ENCODE results near the gene STPG3. TPM values are rescaled to one million over a fixed set of nuclear protein-coding genes. Genes with fewer than 3 reads are reported as not detected.
A peak's percentile ranks its signal among the peaks of the same experiment; 100 is the strongest.
"Not testable (repeated sequence)": the region's sequence is repeated elsewhere in the genome, so short reads cannot be mapped to it uniquely, and the experiment has no call there.

STPG3 gene
- total and polyA plus RNA-seq, 10 donors: not detected

DNA sequence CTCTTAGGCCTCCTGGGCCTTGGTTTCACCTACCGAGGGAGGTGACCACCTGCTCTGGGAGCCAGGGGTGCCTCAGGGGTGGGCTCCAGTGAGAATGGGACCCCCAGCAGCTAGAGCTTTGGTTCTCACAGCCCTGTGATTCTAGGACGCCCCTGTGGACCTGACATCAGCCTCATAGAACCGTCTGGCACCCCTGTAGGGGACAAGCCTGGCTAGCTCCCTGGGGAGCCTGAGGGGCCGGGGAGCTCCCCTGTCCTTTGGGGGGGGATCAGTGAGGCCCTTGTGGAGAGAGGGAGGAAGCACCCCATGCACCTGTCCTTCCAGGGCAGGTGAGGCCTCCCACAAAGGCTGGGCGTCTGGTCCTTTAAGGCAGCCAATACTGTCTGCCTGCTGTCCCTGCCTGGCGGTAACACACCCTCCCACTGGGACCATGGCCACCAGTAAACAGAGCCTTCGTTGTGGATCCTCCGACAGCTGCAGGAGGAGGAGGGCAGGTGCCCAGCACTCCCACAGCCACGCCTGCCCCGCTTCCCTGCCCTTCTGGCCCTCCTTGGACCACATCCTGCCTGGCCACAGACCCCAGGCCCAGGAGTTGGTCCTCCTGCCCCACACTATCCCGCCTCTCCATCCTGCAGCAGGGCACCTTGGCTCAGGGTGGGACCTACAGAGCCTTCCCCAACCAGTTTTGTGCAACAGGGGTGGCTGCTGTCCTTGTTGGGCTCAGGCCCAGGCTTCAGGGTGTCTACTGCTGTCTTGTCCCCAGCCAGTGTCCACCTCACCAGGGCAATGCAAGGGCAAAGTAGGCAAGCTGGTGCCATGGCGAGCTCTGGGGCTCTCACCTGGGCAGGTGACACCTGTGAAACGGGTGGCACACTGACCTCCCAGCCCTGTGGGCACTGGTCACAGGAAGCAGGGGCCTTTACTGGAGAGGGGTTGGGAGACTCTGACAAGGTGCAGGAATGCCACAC, 13.0 kb upstream of the STPG3 start:
- intact Hi-C loops (cut with DNase I; ENCODE audit: low total_unique reads): no loop called here
- 81 to 88% (median 83%) methylated on average over 8 to 13 of the region's 13 CpGs for WGBS, 5 donors
- TF ChIP-seq, protein P1, sequence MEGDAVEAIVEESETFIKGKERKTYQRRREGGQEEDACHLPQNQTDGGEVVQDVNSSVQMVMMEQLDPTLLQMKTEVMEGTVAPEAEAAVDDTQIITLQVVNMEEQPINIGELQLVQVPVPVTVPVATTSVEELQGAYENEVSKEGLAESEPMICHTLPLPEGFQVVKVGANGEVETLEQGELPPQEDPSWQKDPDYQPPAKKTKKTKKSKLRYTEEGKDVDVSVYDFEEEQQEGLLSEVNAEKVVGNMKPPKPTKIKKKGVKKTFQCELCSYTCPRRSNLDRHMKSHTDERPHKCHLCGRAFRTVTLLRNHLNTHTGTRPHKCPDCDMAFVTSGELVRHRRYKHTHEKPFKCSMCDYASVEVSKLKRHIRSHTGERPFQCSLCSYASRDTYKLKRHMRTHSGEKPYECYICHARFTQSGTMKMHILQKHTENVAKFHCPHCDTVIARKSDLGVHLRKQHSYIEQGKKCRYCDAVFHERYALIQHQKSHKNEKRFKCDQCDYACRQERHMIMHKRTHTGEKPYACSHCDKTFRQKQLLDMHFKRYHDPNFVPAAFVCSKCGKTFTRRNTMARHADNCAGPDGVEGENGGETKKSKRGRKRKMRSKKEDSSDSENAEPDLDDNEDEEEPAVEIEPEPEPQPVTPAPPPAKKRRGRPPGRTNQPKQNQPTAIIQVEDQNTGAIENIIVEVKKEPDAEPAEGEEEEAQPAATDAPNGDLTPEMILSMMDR (IDR thresholded peaks at IDR 0.05 in 8 of 11, conservative IDR thresholded peaks at IDR 0.05 in 3 of 11): no peak
- no peak for TF ChIP-seq POLR2A (IDR thresholded peaks at IDR 0.05)
- no peak for TF ChIP-seq POLR2AphosphoS5 (IDR thresholded peaks at IDR 0.05)

DNA sequence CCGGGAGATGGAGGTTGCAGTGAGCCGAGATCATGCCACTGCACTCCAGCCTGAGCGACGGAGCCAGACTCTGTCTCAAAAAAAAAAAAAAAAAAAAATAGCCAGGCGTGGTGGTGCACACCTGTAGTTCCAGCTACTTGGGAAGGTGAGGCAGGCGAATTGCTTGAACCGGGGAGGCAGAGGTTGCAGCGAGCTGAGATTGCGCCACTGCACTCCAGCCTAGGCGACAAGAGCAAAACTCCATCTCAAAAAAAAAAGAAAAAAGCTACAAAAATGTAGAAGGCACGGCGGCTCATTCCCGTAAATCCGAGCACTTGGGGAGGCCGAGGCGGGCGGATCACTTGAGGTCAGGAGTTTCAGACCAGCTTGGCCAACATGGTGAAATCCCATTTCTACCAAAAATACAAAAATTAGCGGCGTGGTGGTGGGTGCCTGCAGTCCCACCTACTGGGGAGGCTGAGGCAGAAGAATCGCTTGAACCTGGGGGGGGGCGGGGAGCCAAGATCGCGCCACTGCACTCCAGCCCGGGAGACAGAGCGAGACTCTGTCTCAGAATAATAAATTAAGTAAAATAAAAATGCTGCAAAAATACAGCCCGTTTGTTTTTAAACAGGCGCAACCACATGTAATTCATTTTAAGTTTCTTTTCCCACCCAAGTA, 11.4 kb upstream of the STPG3 start:
- 53 to 58% (median 54%) methylated on average over 24 to 27 of the region's 27 CpGs for WGBS, 5 donors
- DNase-seq; intact Hi-C loops (cut with DNase I; ENCODE audit: low total_unique reads); H3K9me3 ChIP-seq: not testable (repeated sequence)
- peaks cover 0 to 13% (median 2%) of the 10 kb centered on the region in 7 donors for H3K27me3 ChIP-seq (replicated peaks in 1 of 7)
- peak overlapping the region; percentile 64 to 94 (median 80) for H3K4me3 ChIP-seq
- H3K36me3 ChIP-seq: peaks cover 0 to 24% (median 18%) of the 10 kb centered on the region in 6 donors
- H3K4me1 ChIP-seq: peaks cover 30 to 90% (median 79%) of the 10 kb centered on the region in 6 donors
- H3K27ac ChIP-seq: peak overlapping the region; percentile 92 to 99 (median 96)

More for the DNA sequence above, 13.0 kb upstream of the STPG3 start:
- H3K27me3 ChIP-seq (replicated peaks in 1 of 7): peaks cover 0 to 29% (median 14%) of the 10 kb centered on the region in 7 donors
- no peak overlapping the region for H3K4me3 ChIP-seq
- DNase-seq: no peak
- H3K9me3 ChIP-seq: no peaks in the 10 kb centered on the region
- H3K36me3 ChIP-seq: peaks cover 0 to 14% (median 10%) of the 10 kb centered on the region in 6 donors
- H3K27ac ChIP-seq: no peak overlapping the region
- peaks cover 30 to 82% (median 70%) of the 10 kb centered on the region in 6 donors for H3K4me1 ChIP-seq

DNA sequence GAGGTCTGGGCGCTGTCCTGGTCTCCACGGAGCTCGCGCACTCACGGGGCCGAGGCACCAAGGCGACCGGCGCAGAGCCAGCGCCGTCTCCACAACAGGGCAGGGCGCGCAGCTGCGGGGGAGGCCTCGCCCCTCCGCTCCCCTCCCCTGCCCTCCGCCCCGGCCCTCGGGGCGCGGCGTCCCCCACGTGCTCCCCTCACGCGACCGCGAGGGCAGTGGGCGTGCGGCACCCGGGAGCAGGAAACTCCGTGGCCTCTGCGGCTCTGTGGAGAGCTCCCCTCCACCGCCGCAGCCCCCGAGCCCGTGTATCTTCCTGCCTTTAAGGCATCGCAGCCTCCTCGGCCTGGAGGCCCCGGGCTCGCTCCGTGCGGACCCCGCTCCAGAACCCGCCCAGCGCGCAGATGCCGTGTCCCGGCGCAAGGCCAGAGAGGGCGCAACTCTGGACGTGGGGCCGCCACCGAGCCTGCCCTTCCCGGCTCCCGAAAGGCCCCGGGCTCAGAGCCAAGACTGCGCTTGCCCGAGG, 10.7 kb upstream of the STPG3 start:
- no peaks in the 10 kb centered on the region for H3K9me3 ChIP-seq
- DNase-seq: no peak
- H3K4me3 ChIP-seq: peak overlapping the region; percentile 64 to 94 (median 80)
- H3K4me1 ChIP-seq: peaks cover 30 to 86% (median 72%) of the 10 kb centered on the region in 6 donors
- peak overlapping the region; percentile 92 to 99 (median 96) for H3K27ac ChIP-seq
- intact Hi-C loops (cut with DNase I; ENCODE audit: low total_unique reads): no loop called here
- peaks cover 0 to 6% (median 0%) of the 10 kb centered on the region in 7 donors for H3K27me3 ChIP-seq (replicated peaks in 1 of 7)
- TF ChIP-seq POLR2A (IDR thresholded peaks at IDR 0.05): peak in 1 of 3 donors; percentile 39
- TF ChIP-seq, protein P1 (IDR thresholded peaks at IDR 0.05 in 8 of 11, conservative IDR thresholded peaks at IDR 0.05 in 3 of 11): peak in 1 of 11 experiments; percentile 10
- TF ChIP-seq POLR2AphosphoS5 (IDR thresholded peaks at IDR 0.05): peak in 2 of 3 donors; percentile 30 to 33
- H3K36me3 ChIP-seq: peaks cover 0 to 24% (median 18%) of the 10 kb centered on the region in 6 donors
- 0 to 1% (median 0%) methylated on average over 10 to 58 of the region's 58 CpGs for WGBS, 5 donors

DNA sequence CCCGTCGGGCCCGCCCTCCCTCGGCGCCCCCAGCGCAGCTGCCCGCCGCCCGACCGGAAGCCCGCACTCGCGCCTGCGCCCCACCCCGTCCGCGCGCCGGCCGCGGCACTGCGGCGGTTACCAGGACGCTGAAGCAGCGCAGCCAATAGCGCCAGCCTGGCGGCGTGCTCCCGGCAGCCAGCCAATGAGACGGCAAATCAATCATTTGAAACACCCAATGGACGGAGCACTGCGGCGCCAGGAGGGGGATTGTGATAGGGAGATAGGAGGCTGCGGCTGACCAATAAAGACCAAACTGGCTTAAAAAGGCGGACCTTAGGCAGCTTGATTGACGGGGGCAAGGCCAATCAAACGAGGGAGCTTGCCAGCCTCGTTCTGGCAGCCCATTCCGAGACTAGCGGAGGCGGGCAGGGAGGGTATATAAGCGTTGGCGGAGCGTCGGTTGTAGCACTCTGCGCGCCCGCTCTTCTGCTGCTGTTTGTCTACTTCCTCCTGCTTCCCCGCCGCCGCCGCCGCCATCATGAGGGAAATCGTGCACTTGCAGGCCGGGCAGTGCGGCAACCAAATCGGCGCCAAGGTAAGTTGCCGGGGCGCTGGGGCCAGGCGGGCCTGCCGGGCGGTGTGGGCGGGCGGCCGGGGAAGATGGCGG, 10.1 kb upstream of the STPG3 start, which contains the start of gene TUBB4B:
TUBB4B (plus strand) TSS at position 447 of the 649 bp plus-strand sequence; CDS start at position 521, 74 bp downstream.
- Histone ChIP-seq H3K36me3 (peaks cover 0 to 24% (median 18%) of the 10 kb centered on the region in 6 donors), H3K4me3 (peak within 1 kb of the TSS; percentile 75 to 94 (median 81)), H3K27ac (peak within 1 kb of the TSS; percentile 92 to 99 (median 96)), H3K4me1 (peaks cover 25 to 80% (median 66%) of the 10 kb centered on the region in 6 donors), H3K9me3 (no peaks in the 10 kb centered on the region), H3K27me3 (replicated peaks in 1 of 7) (peaks cover 0 to under 1% (median 0%) of the 10 kb centered on the region in 7 donors)
- intact Hi-C loops (cut with DNase I; ENCODE audit: low total_unique reads): no loop called here
- peak; percentile 99 for DNase-seq
- WGBS, 5 donors: 0 to 2% (median 1%) methylated on average over 42 to 67 of the region's 67 CpGs
- peak; percentile 100 for TF ChIP-seq POLR2A (IDR thresholded peaks at IDR 0.05)
- TF ChIP-seq, protein P1 (IDR thresholded peaks at IDR 0.05 in 8 of 11, conservative IDR thresholded peaks at IDR 0.05 in 3 of 11): peak in 4 of 11 experiments; percentile 5 to 48 (median 30)
- peak; percentile 100 for TF ChIP-seq POLR2AphosphoS5 (IDR thresholded peaks at IDR 0.05)

All from spleen (tissue), 11 donors.